IPS-20b (cell line): ENCODE results near the gene FAM83C.
"Not testable (repeated sequence)": the region's sequence is repeated elsewhere in the genome, so short reads cannot be mapped to it uniquely, and the experiment has no call there.

Source experiments
- H3K27ac ChIP-seq: one replicate; pipeline ENCODE4 v1.5.1; 2013; ENCODE audit warnings: low read length
- H3K27me3 ChIP-seq: 2 replicates; pipeline ENCODE4 v1.6.1; 2013; ENCODE audit warnings: mild to moderate bottlenecking, low read length, inconsistent platforms; ENCODE audit not compliant: insufficient read depth
- H3K36me3 ChIP-seq: 2 replicates; pipeline ENCODE4 v1.6.1; 2013; ENCODE audit warnings: low read depth, mild to moderate bottlenecking, inconsistent platforms, low read length, moderate library complexity; ENCODE audit not compliant: insufficient read depth
- H3K4me1 ChIP-seq: 2 replicates; pipeline ENCODE4 v1.6.1; 2013; ENCODE audit warnings: mild to moderate bottlenecking, control low read depth, inconsistent platforms, low read length, moderate library complexity; ENCODE audit not compliant: insufficient read depth
- H3K4me3 ChIP-seq: 2 replicates; pipeline ENCODE4 v1.5.1; 2013; ENCODE audit warnings: mild to moderate bottlenecking, low read length, inconsistent platforms
- H3K9ac ChIP-seq: 2 replicates; pipeline ENCODE4 v1.6.1; 2013; ENCODE audit warnings: low read depth, mild to moderate bottlenecking, inconsistent platforms, low read length, moderate library complexity
- H3K9me3 ChIP-seq: 2 replicates; pipeline ENCODE4 v1.6.1; 2013; ENCODE audit warnings: mild to moderate bottlenecking, low read depth, low read length, inconsistent platforms; ENCODE audit not compliant: insufficient read depth

The FAM83C gene

DNA sequence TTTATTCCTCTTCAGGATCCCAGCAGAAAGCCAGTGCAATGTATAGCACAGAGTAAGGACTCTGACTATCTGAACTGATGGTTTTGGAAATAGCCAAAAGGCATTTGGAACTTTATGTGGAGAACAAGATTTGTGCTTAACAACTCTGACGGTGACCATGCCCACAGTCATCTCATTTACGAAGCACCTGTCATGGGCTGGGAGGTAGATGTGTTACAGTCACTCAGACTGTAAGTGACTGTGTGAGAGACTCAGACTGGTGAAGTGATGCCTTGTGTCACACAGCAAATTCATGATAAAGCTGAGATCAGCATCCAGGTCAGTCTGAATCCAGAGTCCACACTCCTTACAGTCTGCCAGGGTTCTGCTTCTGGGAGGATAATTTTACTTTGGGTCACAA lies 23.9 kb upstream of the FAM83C start:
- Histone ChIP-seq H3K4me1 (peaks cover 38% of the 10 kb centered on the region), H3K9me3 (no peaks in the 10 kb centered on the region), H3K4me3 (no peak overlapping the region), H3K36me3 (peaks cover 8% of the 10 kb centered on the region; the same call in 1 of the 2 replicates), H3K27me3 (no peaks in the 10 kb centered on the region), H3K9ac (no peak overlapping the region), H3K27ac (no peak overlapping the region)

GRCh38 chr20:35315632-35316020 lies 23.4 kb upstream of the FAM83C start:
- H3K27me3 ChIP-seq, H3K9ac ChIP-seq, H3K9me3 ChIP-seq, H3K4me3 ChIP-seq, H3K27ac ChIP-seq, H3K36me3 ChIP-seq: not testable (repeated sequence)
- peaks cover 33% of the 10 kb centered on the region for H3K4me1 ChIP-seq

- Histone ChIP-seq H3K9me3 (no peaks in the 10 kb centered on the region), H3K4me1 (peaks cover 27% of the 10 kb centered on the region), H3K27ac (no peak overlapping the region), H3K4me3 (no peak overlapping the region), H3K9ac (no peak overlapping the region), H3K36me3 (peaks cover 8% of the 10 kb centered on the region; the same call in 1 of the 2 replicates), H3K27me3 (no peaks in the 10 kb centered on the region)
These were observed 22.8 kb upstream of the FAM83C start for GRCh38 chr20:35314816-35315631.

DNA sequence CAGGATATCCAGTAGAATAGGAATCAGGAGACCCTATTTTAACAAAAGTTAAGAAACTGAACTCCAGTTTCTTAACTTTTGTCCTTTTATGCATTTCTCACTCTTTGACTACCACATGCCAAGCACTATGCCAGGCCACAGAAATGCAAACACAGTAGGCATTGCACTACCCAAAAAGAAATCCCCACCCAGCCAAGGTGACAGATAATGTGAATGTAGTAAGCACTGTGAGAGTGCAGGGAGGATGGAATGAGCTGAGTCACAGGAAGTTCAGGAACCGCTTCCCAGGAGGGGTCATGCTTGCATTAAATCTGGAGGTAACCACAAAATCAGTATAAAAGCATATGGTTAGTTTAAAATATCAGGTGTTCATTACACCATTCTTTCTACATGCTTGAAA lies 20.1 kb upstream of the FAM83C start:
- Histone ChIP-seq H3K36me3 (peaks cover 8% of the 10 kb centered on the region; the same call in 1 of the 2 replicates), H3K27me3 (no peaks in the 10 kb centered on the region), H3K9me3 (no peaks in the 10 kb centered on the region), H3K9ac (no peak overlapping the region), H3K4me3 (no peak overlapping the region), H3K4me1 (peaks cover 19% of the 10 kb centered on the region), H3K27ac (no peak overlapping the region)

GRCh38 chr20:35311822-35312221 lies 19.6 kb upstream of the FAM83C start:
- H3K27ac ChIP-seq: peak overlapping the region; percentile 34

DNA sequence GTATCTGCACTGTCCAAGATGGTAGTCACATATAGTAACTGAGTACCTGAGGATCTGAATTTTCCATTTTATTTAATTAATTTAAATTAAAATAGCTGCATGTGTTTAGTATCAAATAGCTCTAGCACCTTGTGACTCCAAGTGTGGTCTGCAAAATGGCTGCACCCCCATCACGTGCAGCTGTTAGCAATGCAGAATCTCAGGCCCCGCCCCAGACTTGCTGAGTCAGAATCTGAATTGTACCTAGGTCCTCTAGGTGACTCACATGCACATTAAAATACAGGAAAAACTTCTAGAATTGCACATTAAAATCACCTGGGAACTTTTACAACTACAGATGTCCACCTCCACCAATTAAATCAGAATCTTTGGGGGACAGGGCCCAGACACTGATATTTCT lies 19.2 kb upstream of the FAM83C start:
- H3K27ac ChIP-seq: peak overlapping the region; percentile 34
- no peak overlapping the region for H3K4me3 ChIP-seq
- H3K36me3 ChIP-seq: peaks cover 10% of the 10 kb centered on the region
- H3K27me3 ChIP-seq: no peaks in the 10 kb centered on the region
- H3K4me1 ChIP-seq: peaks cover 19% of the 10 kb centered on the region
- no peak overlapping the region for H3K9ac ChIP-seq
- H3K9me3 ChIP-seq: no peaks in the 10 kb centered on the region

More at GRCh38 chr20:35311822-35312221, 19.6 kb upstream of the FAM83C start:
- Histone ChIP-seq H3K4me3 (no peak overlapping the region), H3K4me1 (peaks cover 19% of the 10 kb centered on the region), H3K9ac (no peak overlapping the region), H3K36me3 (peaks cover 8% of the 10 kb centered on the region; the same call in 1 of the 2 replicates), H3K9me3 (no peaks in the 10 kb centered on the region), H3K27me3 (no peaks in the 10 kb centered on the region)

- Histone ChIP-seq H3K27me3 (no peaks in the 10 kb centered on the region), H3K27ac (no peak overlapping the region), H3K4me3 (no peak overlapping the region), H3K4me1 (peaks cover 14% of the 10 kb centered on the region), H3K9ac (no peak overlapping the region), H3K36me3 (peaks cover 6% of the 10 kb centered on the region), H3K9me3 (no peaks in the 10 kb centered on the region)
These were observed 15.7 kb upstream of the FAM83C start for GRCh38 chr20:35307666-35308653.

DNA sequence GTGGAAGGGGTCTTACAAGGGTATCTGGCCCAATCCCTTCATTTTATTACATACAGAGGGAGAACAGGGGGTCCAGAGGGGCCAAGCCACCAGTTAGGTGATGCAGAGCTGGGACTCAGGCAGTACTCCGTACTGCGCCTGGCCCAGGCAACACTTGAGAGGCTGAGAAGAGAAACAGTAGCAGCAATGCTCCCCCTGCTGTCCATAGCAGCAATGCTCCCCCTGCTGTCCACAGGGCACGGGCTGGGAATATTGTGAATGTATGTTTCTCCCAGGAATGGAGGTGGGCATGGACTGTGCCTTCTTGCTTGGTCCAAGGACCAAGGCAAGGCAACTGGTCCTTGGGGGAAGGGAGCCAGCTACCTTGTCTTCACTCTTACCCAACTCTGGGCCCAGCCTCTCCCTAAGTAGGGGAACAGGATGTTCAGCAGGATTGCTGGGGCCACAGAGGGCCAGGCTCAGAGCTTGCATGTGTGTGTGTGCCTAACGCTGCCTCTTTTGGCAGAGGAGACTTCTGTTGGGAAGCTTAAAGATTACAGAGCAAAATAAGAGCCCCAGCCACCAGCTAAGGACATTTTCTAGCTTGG lies 14.8 kb upstream of the FAM83C start:
- H3K4me1 ChIP-seq: peaks cover 5% of the 10 kb centered on the region
- no peak overlapping the region for H3K9ac ChIP-seq
- peaks cover 6% of the 10 kb centered on the region for H3K36me3 ChIP-seq
- H3K4me3 ChIP-seq: no peak overlapping the region
- H3K27ac ChIP-seq: no peak overlapping the region
- no peaks in the 10 kb centered on the region for H3K9me3 ChIP-seq
- H3K27me3 ChIP-seq: no peaks in the 10 kb centered on the region

DNA sequence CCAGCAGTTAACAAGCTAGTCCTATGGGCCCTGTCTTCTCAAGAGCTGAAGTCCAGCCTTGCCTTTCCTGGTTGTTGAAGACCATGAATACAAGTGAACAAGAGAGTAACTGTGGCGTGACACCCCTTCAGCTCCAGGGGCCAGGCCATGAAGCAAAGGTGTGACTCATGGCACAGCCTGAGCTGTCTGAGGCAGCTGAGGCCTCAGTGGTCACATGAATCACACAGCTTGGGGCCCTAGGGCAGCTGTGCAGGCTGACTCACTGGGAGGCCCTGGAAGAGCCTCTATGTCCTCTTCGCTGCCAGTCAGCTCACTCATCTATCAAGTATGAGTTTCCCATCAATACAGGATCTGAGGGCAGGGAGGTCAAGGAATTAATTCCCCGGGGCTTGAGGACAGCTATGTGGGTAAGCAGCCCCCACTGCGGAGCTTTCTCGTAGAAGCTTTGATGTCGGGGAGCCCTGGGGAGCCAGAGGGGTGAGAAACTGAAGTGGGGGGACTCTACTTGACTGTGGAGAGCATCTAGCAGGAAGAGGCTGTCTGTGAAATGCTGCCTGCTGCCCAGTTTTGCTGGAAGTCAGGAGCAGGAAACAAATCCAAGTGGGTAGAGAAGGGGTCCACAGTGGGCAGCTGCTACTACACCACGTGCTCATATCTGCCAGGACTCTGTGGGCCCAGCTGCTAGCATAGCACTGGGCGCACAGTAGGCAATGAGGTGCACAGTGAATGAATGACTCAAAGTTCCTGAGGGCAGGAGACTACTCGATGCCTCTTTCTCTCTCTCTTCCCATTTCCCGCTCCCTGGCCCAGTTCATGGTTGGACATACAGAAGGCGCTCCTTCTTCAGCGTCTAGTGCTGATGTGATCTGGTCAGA lies 13.7 kb upstream of the FAM83C start:
- Histone ChIP-seq H3K4me1 (no peaks in the 10 kb centered on the region; the same call in 1 of the 2 replicates), H3K9ac (no peak overlapping the region), H3K36me3 (peaks cover 6% of the 10 kb centered on the region), H3K4me3 (no peak overlapping the region), H3K27ac (no peak overlapping the region), H3K27me3 (no peaks in the 10 kb centered on the region), H3K9me3 (no peaks in the 10 kb centered on the region)

DNA sequence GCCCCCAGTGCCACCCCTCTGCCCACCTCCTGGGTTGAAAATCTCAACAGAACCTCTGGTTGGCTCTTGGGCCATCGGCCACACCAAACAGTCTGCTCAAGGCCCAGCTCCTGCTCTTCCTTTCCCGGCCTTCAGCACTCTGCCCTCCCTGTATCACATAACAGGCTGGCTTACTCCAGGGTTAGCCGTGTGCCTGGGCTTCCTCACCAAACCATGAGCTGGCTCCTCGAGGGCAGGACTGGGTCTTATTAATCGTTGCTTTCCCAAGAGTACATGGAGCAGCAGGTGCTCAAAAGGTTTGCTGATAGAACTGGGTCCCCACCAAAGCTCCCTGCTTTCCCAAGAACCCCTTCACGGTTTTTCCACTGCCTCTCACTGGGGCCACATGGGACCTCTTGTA lies 12.7 kb upstream of the FAM83C start:
- no peak overlapping the region for H3K27ac ChIP-seq
- H3K4me1 ChIP-seq: no peaks in the 10 kb centered on the region; the same call in 1 of the 2 replicates

More for the DNA sequence above, 12.7 kb upstream of the FAM83C start:
- Histone ChIP-seq H3K4me3 (no peak overlapping the region), H3K27me3 (no peaks in the 10 kb centered on the region), H3K9ac (no peak overlapping the region), H3K36me3 (peaks cover 6% of the 10 kb centered on the region), H3K9me3 (no peaks in the 10 kb centered on the region)
